ENCODE results near the gene PTPRCAP. TPM values are rescaled to one million over a fixed set of nuclear protein-coding genes. Genes with fewer than 3 reads are reported as not detected.

PTPRCAP gene
- total and polyA plus RNA-seq, 9 of the 15 experiments (the other 6 are each of a cell fraction or from before 2014, with no cell fraction given): 0.22 to 2.0 (median 1.1) TPM; not detected in 4

DNA sequence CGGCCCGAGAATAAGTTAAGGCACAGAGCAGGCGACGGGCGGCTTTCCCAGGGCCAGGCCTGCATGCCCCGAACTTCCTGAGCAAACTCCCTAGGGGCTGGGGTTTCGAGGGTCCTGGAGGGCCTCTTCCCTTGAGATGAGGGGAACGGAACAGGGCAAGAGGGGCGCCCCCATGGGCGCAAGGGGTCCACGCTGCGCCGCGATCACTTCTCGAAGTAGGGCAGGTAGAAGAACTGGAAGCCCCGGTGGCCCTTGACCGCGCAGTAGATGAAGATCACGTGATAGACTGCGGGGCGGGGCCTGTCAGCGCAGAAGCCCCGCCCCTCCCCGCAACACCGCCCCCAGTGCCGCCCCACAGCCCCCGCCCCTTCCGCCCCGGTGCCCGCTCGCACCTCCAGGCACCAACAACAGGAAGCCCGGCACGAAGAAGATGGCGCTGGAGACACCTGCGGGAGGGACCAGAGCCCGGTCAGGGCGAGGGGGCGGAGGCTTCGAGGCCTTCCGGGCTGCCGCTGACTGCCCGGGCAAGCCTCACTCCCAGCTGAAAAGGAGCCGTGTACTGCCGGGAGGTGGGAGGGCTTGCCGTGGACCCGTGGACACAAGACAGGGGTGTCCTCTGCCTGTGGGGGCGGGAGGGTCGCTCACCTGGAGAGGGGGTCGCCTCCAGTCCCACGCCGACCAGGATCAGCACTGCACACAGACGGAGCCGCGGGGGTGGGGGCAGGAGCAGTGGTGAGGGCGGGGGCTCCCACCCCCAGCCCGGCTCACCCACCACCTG lies 27.1 kb upstream of the PTPRCAP start (continued):
- TF ChIP-seq, protein P1, sequence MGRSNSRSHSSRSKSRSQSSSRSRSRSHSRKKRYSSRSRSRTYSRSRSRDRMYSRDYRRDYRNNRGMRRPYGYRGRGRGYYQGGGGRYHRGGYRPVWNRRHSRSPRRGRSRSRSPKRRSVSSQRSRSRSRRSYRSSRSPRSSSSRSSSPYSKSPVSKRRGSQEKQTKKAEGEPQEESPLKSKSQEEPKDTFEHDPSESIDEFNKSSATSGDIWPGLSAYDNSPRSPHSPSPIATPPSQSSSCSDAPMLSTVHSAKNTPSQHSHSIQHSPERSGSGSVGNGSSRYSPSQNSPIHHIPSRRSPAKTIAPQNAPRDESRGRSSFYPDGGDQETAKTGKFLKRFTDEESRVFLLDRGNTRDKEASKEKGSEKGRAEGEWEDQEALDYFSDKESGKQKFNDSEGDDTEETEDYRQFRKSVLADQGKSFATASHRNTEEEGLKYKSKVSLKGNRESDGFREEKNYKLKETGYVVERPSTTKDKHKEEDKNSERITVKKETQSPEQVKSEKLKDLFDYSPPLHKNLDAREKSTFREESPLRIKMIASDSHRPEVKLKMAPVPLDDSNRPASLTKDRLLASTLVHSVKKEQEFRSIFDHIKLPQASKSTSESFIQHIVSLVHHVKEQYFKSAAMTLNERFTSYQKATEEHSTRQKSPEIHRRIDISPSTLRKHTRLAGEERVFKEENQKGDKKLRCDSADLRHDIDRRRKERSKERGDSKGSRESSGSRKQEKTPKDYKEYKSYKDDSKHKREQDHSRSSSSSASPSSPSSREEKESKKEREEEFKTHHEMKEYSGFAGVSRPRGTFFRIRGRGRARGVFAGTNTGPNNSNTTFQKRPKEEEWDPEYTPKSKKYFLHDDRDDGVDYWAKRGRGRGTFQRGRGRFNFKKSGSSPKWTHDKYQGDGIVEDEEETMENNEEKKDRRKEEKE (IDR thresholded peaks at IDR 0.05; ENCODE audit: borderline replicate concordance in 1 of 2, control insufficient read depth in 1 of 2, low read depth in 2 of 2, low read length in 1 of 2): no peak
- TF ChIP-seq STAG1 (CRISPR knock-in tag; IDR thresholded peaks at IDR 0.05; ENCODE audit: borderline replicate concordance) (no peak), ZNF431 (CRISPR knock-in tag; IDR thresholded peaks at IDR 0.05) (no peak), PKNOX1 (IDR thresholded peaks at IDR 0.05) (no peak; the same call in 1 of the 2 replicates), ZFX (CRISPR knock-in tag; IDR thresholded peaks at IDR 0.05) (peak; percentile 79), BDP1 (IDR thresholded peaks at IDR 0.05; ENCODE audit: insufficient read depth, insufficient read length) (no peak), ZFP30 (CRISPR knock-in tag; IDR thresholded peaks at IDR 0.05; ENCODE audit: borderline replicate concordance) (no peak), ZNF3 (CRISPR knock-in tag; IDR thresholded peaks at IDR 0.05) (no peak), HDAC2 (IDR thresholded peaks at IDR 0.05) (no peak), NR2C1 (IDR thresholded peaks at IDR 0.05) (peak; percentile 66), NR2C1 (tag; IDR thresholded peaks at IDR 0.05) (peak; percentile 35; the same call in 1 of the 2 replicates), ZNF384 (IDR thresholded peaks at IDR 0.05; ENCODE audit: low read depth, low read length) (no peak), CBX1 (IDR thresholded peaks at IDR 0.05; ENCODE audit: low read depth) (peak; percentile 28; the same call in 1 of the 2 replicates), ZNF24 (IDR thresholded peaks at IDR 0.05) (no peak), FOXK2 (conservative IDR thresholded peaks at IDR 0.05 in 1 of 2, IDR thresholded peaks at IDR 0.05 in 1 of 2; ENCODE audit: low read depth in 2 of 2) (0 out of 4 replicates have a peak, but pooled peaks of 1 of the 2 experiments have one; percentile 32), ETV1 (tag; conservative IDR thresholded peaks at IDR 0.05; ENCODE audit: low read depth) (no peak), ZKSCAN1 (IDR thresholded peaks at IDR 0.05; ENCODE audit: low read depth, low read length) (peak; percentile 21; the same call in 1 of the 2 replicates), HNRNPK (IDR thresholded peaks at IDR 0.05; ENCODE audit: low read depth, low read length, poor library complexity, severe bottlenecking) (no peak)
- TF ChIP-seq, protein P2, sequence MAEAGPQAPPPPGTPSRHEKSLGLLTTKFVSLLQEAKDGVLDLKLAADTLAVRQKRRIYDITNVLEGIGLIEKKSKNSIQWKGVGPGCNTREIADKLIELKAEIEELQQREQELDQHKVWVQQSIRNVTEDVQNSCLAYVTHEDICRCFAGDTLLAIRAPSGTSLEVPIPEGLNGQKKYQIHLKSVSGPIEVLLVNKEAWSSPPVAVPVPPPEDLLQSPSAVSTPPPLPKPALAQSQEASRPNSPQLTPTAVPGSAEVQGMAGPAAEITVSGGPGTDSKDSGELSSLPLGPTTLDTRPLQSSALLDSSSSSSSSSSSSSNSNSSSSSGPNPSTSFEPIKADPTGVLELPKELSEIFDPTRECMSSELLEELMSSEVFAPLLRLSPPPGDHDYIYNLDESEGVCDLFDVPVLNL (CRISPR knock-in tag; IDR thresholded peaks at IDR 0.05; ENCODE audit: low read depth): no peak
- TF ChIP-seq, protein P3, sequence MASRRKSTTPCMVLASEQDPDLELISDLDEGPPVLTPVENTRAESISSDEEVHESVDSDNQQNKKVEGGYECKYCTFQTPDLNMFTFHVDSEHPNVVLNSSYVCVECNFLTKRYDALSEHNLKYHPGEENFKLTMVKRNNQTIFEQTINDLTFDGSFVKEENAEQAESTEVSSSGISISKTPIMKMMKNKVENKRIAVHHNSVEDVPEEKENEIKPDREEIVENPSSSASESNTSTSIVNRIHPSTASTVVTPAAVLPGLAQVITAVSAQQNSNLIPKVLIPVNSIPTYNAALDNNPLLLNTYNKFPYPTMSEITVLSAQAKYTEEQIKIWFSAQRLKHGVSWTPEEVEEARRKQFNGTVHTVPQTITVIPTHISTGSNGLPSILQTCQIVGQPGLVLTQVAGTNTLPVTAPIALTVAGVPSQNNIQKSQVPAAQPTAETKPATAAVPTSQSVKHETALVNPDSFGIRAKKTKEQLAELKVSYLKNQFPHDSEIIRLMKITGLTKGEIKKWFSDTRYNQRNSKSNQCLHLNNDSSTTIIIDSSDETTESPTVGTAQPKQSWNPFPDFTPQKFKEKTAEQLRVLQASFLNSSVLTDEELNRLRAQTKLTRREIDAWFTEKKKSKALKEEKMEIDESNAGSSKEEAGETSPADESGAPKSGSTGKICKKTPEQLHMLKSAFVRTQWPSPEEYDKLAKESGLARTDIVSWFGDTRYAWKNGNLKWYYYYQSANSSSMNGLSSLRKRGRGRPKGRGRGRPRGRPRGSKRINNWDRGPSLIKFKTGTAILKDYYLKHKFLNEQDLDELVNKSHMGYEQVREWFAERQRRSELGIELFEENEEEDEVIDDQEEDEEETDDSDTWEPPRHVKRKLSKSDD (conservative IDR thresholded peaks at IDR 0.05; ENCODE audit: low read length): no peak
